Osteoblast (primary cell): ENCODE results near the gene ST6GALNAC3. TPM values are rescaled to one million over a fixed set of nuclear protein-coding genes. Genes with fewer than 3 reads are reported as not detected.
A peak's percentile ranks its signal among the peaks of the same experiment; 100 is the strongest.

Source experiments
- DNase-seq: peaks from one replicate; pipeline ENCODE4 v3.0.0; 2011; ENCODE audit warnings: low spot score, mixed read lengths; ENCODE audit not compliant: insufficient read length; ENCODE audit errors: missing footprints
- H2AFZ ChIP-seq: 2 replicates; pipeline ENCODE4 v1.6.0; 2011; ENCODE audit warnings: mild to moderate bottlenecking, low read length
- H3K27ac ChIP-seq: 2 replicates; pipeline ENCODE4 v1.5.1; 2011; ENCODE audit warnings: mild to moderate bottlenecking, low read depth, low read length, moderate library complexity
- H3K27me3 ChIP-seq: 2 replicates; pipeline ENCODE4 v1.6.0; 2012; ENCODE audit warnings: mild to moderate bottlenecking, control low read depth, inconsistent platforms, low read length, moderate library complexity; ENCODE audit not compliant: insufficient read depth
- H3K36me3 ChIP-seq: 2 replicates; pipeline ENCODE4 v1.5.1; 2011; ENCODE audit warnings: mild to moderate bottlenecking, low read length, control low read depth, moderate library complexity; ENCODE audit not compliant: insufficient read depth
- H3K4me1 ChIP-seq: 2 replicates; pipeline ENCODE4 v1.5.1; 2011; ENCODE audit warnings: mild to moderate bottlenecking, low read length, control low read depth, moderate library complexity; ENCODE audit not compliant: insufficient read depth
- H3K4me2 ChIP-seq: 2 replicates; pipeline ENCODE4 v1.6.0; 2011; ENCODE audit warnings: mild to moderate bottlenecking, low read length; ENCODE audit not compliant: insufficient read depth
- H3K4me3 ChIP-seq: fragments of 200-600 bp; sonication (generic); 3 replicates; pipeline ENCODE4 v1.5.1; 2012; ENCODE audit warnings: mild to moderate bottlenecking, low read length, inconsistent platforms; ENCODE audit not compliant: insufficient read depth
- H3K79me2 ChIP-seq: 2 replicates; pipeline ENCODE4 v1.6.0; 2012; ENCODE audit warnings: mild to moderate bottlenecking, low read length, control low read depth, inconsistent platforms; ENCODE audit not compliant: insufficient read depth
- H3K9me3 ChIP-seq: 2 replicates; pipeline ENCODE4 v1.5.1; 2011; ENCODE audit warnings: low read depth, low read length, control low read depth
- H4K20me1 ChIP-seq: 2 replicates; pipeline ENCODE4 v1.6.0; 2012; ENCODE audit warnings: mild to moderate bottlenecking, low read length, control low read depth; ENCODE audit not compliant: insufficient read depth
- CTCF ChIP-seq: IDR thresholded peaks from 2 replicates; pipeline ENCODE4 v1.5.1; 2011; ENCODE audit warnings: mild to moderate bottlenecking, low read depth, low read length, moderate library complexity; ENCODE audit errors: extremely low read depth
- total RNA-seq: library from RNA; depleted of rRNA; stranded (reverse); fragments of >200 nt; gene quantifications from 2 replicates; pipeline ENCODE4 v1.2.3, GENCODE V29; 2012

Gene ST6GALNAC3
- total RNA-seq, 1 donor = not detected

GRCh38 chr1:76033800-76034475 is 40.6 kb upstream of the ST6GALNAC3 start:
- H3K36me3 ChIP-seq = no peaks in the 10 kb centered on the region

DNA sequence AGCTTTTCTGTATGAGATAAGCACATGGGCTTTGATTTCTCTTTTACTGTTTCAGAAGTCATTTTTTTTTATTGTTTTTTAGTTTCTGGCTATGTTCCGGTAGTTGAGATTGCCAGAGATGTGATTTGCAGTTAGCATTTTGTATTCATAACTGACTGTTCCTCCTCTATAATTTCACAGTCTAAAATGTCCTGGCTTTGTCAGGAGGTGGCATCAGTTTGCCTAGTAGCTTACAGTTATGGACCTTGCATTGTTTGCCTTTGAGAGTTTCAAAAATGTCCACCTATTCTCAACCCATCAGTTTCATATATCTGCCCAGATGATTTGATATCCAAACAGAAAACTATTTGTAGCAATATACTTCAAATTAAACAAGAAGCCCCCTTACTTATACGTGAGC is 39.5 kb upstream of the ST6GALNAC3 start:
- Histone ChIP-seq H3K27me3 (no peaks in the 10 kb centered on the region), H4K20me1 (no peaks in the 10 kb centered on the region), H3K27ac (no peak overlapping the region), H3K4me1 (no peaks in the 10 kb centered on the region), H3K4me2 (no peak overlapping the region), H3K79me2 (no peaks in the 10 kb centered on the region), H3K9me3 (no peaks in the 10 kb centered on the region), H3K4me3 (no peak overlapping the region), H2AFZ (no peak overlapping the region), H3K36me3 (no peaks in the 10 kb centered on the region)
- DNase-seq = no peak
- peak; percentile 22 for TF ChIP-seq CTCF

More at GRCh38 chr1:76033800-76034475, 40.6 kb upstream of the ST6GALNAC3 start:
- TF ChIP-seq CTCF = no peak
- DNase-seq = no peak
- Histone ChIP-seq H3K4me1 (no peaks in the 10 kb centered on the region), H3K4me2 (no peak overlapping the region), H4K20me1 (no peaks in the 10 kb centered on the region), H3K4me3 (no peak overlapping the region), H2AFZ (no peak overlapping the region), H3K79me2 (no peaks in the 10 kb centered on the region), H3K27me3 (no peaks in the 10 kb centered on the region), H3K27ac (no peak overlapping the region), H3K9me3 (no peaks in the 10 kb centered on the region)

GRCh38 chr1:76037324-76037723 is 37.2 kb upstream of the ST6GALNAC3 start:
- Histone ChIP-seq H3K79me2 (no peaks in the 10 kb centered on the region), H3K4me2 (no peak overlapping the region), H4K20me1 (no peaks in the 10 kb centered on the region), H3K4me3 (no peak overlapping the region), H2AFZ (no peak overlapping the region), H3K4me1 (no peaks in the 10 kb centered on the region), H3K9me3 (no peaks in the 10 kb centered on the region), H3K27ac (no peak overlapping the region), H3K36me3 (no peaks in the 10 kb centered on the region), H3K27me3 (no peaks in the 10 kb centered on the region)
- DNase-seq = no peak
- no peak for TF ChIP-seq CTCF

- no peaks in the 10 kb centered on the region for H4K20me1 ChIP-seq
- no peak for DNase-seq
- H3K36me3 ChIP-seq = no peaks in the 10 kb centered on the region
- TF ChIP-seq CTCF = no peak
- no peaks in the 10 kb centered on the region for H3K4me1 ChIP-seq
- H3K27me3 ChIP-seq = no peaks in the 10 kb centered on the region
- H3K27ac ChIP-seq = no peak overlapping the region
- no peak overlapping the region for H3K4me2 ChIP-seq
- H3K4me3 ChIP-seq = no peak overlapping the region
- H2AFZ ChIP-seq = no peak overlapping the region
- no peaks in the 10 kb centered on the region for H3K79me2 ChIP-seq
- H3K9me3 ChIP-seq = no peaks in the 10 kb centered on the region
Measured at GRCh38 chr1:76038287-76039004, 36.1 kb upstream of the ST6GALNAC3 start.
